Testis (tissue), 2 donors: ENCODE results near the gene HBEGF.

Experiments used
- CTCF ChIP-seq, 3 experiments: fragments of 450-650 bp in 2 of 3; fragments of 200-600 bp in 1 of 3; sonication (generic) in 1 of 3; IDR thresholded peaks; one replicate each; pipeline ENCODE4 v1.5.1; 2016 to 2019; ENCODE audit warnings: antibody characterized with exemption in 3 of 3, mild to moderate bottlenecking in 2 of 3, moderate library complexity in 1 of 3
- POLR2A ChIP-seq: fragments of 450-650 bp; IDR thresholded peaks from one replicate; pipeline ENCODE4 v1.6.1; 2017; ENCODE audit warnings: antibody characterized with exemption, mild to moderate bottlenecking, moderate library complexity

GRCh38 chr5:140296289-140296688, 50.1 kb downstream of the HBEGF start:
- TF ChIP-seq CTCF (IDR thresholded peaks at IDR 0.05) (no peak), POLR2A (no peak)
